HepG2 (cell line): ENCODE measurements around the gene CCDC157. TPM values are rescaled to one million over a fixed set of nuclear protein-coding genes. Genes with fewer than 3 reads are reported as not detected.

Experiments used
- AHDC1 ChIP-seq: sonication (generic); formaldehyde crosslinking; IDR thresholded peaks from 2 replicates; pipeline ENCODE4 v1.5.1; 2020; ENCODE audit warnings: mild to moderate bottlenecking, missing genetic modification reagents, borderline replicate concordance
- GPN1 ChIP-seq: sonication (generic); formaldehyde crosslinking; IDR thresholded peaks from 2 replicates; pipeline ENCODE4 v1.5.1; 2020; ENCODE audit warnings: missing genetic modification reagents, borderline replicate concordance
- ISX ChIP-seq: sonication (generic); formaldehyde crosslinking; conservative IDR thresholded peaks from 2 replicates; pipeline ENCODE4 v1.5.0; 2020; ENCODE audit warnings: missing genetic modification reagents
- KLF12 ChIP-seq: sonication (generic); formaldehyde crosslinking; IDR thresholded peaks from 2 replicates; pipeline ENCODE4 v1.4.0; 2020; ENCODE audit warnings: missing genetic modification reagents, borderline replicate concordance
- MED1 ChIP-seq: sonication (generic); formaldehyde crosslinking; IDR thresholded peaks from 2 replicates; pipeline ENCODE4 v1.4.0; 2020; ENCODE audit warnings: missing genetic modification reagents
- NCOA1 ChIP-seq: sonication (generic); formaldehyde crosslinking; IDR thresholded peaks from 2 replicates; pipeline ENCODE4 v1.9.0; 2021; ENCODE audit warnings: missing genetic modification reagents
- POLR2A ChIP-seq, 2 experiments: IDR thresholded peaks; 2 replicates each; pipeline ENCODE4 v1.6.1; 2011; ENCODE audit warnings: low read depth in 2 of 2, low read length in 2 of 2, mild to moderate bottlenecking in 1 of 2, moderate library complexity in 1 of 2; ENCODE audit not compliant: insufficient read depth in 1 of 2
- RBM39 ChIP-seq: fragments of 200-400 bp; formaldehyde crosslinking; IDR thresholded peaks from one replicate; pipeline ENCODE4 v1.6.1; 2018; ENCODE audit warnings: antibody characterized with exemption, mild to moderate bottlenecking, low read depth, low read length; ENCODE audit not compliant: poor library complexity, severe bottlenecking
- RELA ChIP-seq: sonication (generic); formaldehyde crosslinking; IDR thresholded peaks from 2 replicates; pipeline ENCODE4 v1.4.0; 2020; ENCODE audit warnings: missing genetic modification reagents
- REXO4 ChIP-seq: sonication (generic); formaldehyde crosslinking; IDR thresholded peaks from 2 replicates; pipeline ENCODE4 v1.8.0; 2022; ENCODE audit warnings: missing genetic modification reagents, mild to moderate bottlenecking, borderline replicate concordance
- SIN3A ChIP-seq: IDR thresholded peaks from 2 replicates; pipeline ENCODE4 v1.6.1; 2011; ENCODE audit warnings: low read depth, mild to moderate bottlenecking, control low read depth, low read length, borderline replicate concordance
- SSRP1 ChIP-seq: IDR thresholded peaks from 2 replicates; pipeline ENCODE4 v1.6.1; 2016; ENCODE audit warnings: control low read depth
- TOE1 ChIP-seq: sonication (generic); formaldehyde crosslinking; IDR thresholded peaks from 2 replicates; pipeline ENCODE4 v1.4.0; 2020; ENCODE audit warnings: mild to moderate bottlenecking, missing genetic modification reagents
- ZFX ChIP-seq: sonication (generic); formaldehyde crosslinking; IDR thresholded peaks from 2 replicates; pipeline ENCODE4 v1.4.0; 2020; ENCODE audit warnings: mild to moderate bottlenecking, low read depth, missing genetic modification reagents, moderate library complexity
- ZNF224 ChIP-seq: sonication (generic); formaldehyde crosslinking; IDR thresholded peaks from 2 replicates; pipeline ENCODE4 v1.5.0; 2020; ENCODE audit warnings: mild to moderate bottlenecking, missing genetic modification reagents
- ZNF331 ChIP-seq: sonication (generic); formaldehyde crosslinking; IDR thresholded peaks from 2 replicates; pipeline ENCODE4 v1.4.0; 2020; ENCODE audit warnings: missing genetic modification reagents
- ZNF501 ChIP-seq: sonication (generic); formaldehyde crosslinking; IDR thresholded peaks from 2 replicates; pipeline ENCODE4 v1.5.1; 2020; ENCODE audit warnings: mild to moderate bottlenecking, moderate library complexity, missing genetic modification reagents
- ZNF615 ChIP-seq: sonication (generic); formaldehyde crosslinking; IDR thresholded peaks from 2 replicates; pipeline ENCODE4 v1.5.0; 2020; ENCODE audit warnings: mild to moderate bottlenecking, missing genetic modification reagents, borderline replicate concordance
- ZNF878 ChIP-seq: sonication (generic); formaldehyde crosslinking; IDR thresholded peaks from 2 replicates; pipeline ENCODE4 v1.8.1; 2023; ENCODE audit warnings: mild to moderate bottlenecking, missing genetic modification reagents, moderate library complexity
- polyA plus RNA-seq, 8 experiments: library from polyadenylated mRNA; depleted of rRNA in 3 of 8; stranded (reverse) in 7 of 8; unstranded in 1 of 8; fragments of >200 nt; fragmentation: Illumina TruSeq in 4 of 8; extraction: Trizol in 4 of 8; gene quantifications; 2 replicates each; pipeline versions ENCODE4 v1.2.1 to v1.2.3, GENCODE V29; 2011 to 2016; ENCODE audit warnings: low read depth in 4 of 8, missing spikeins in 1 of 8, mixed read lengths in 1 of 8; ENCODE audit not compliant: insufficient read depth in 1 of 8
- total RNA-seq, 5 experiments: library from RNA; depleted of rRNA; stranded (reverse); fragments of >200 nt; fragmentation: Illumina TruSeq; extraction: Trizol; gene quantifications; 2 replicates each; pipeline ENCODE4 v1.2.3, GENCODE V29; 2016; ENCODE audit warnings: low read depth in 1 of 5
- TF ChIP-seq, protein P1 (sequence below): sonication (generic); formaldehyde crosslinking; IDR thresholded peaks from 2 replicates; pipeline ENCODE4 v1.4.0; 2020; ENCODE audit warnings: missing genetic modification reagents, low read depth, mild to moderate bottlenecking, borderline replicate concordance
- TF ChIP-seq, protein P2 (sequence below): IDR thresholded peaks from 2 replicates; pipeline ENCODE4 v1.6.1; 2016; ENCODE audit warnings: low read depth, borderline replicate concordance
- TF ChIP-seq, protein P3 (sequence below): sonication (generic); formaldehyde crosslinking; IDR thresholded peaks from 2 replicates; pipeline ENCODE4 v1.8.1; 2023; ENCODE audit warnings: mild to moderate bottlenecking, missing genetic modification reagents

The CCDC157 gene
- total and polyA plus RNA-seq, 2 of the 13 experiments (the other 11 are each of a cell fraction or from before 2014, with no cell fraction given), result 1.4 to 1.6 TPM

- no peak for TF ChIP-seq ZNF615 (CRISPR knock-in tag)
- TF ChIP-seq ISX (CRISPR knock-in tag), result no peak
- no peak for TF ChIP-seq ZNF224 (CRISPR knock-in tag)
- TF ChIP-seq ZNF331 (CRISPR knock-in tag), result peak; percentile 93; the same call in 1 of the 2 replicates
- TF ChIP-seq RBM39, result no peak
- no peak for TF ChIP-seq REXO4 (CRISPR knock-in tag)
- TF ChIP-seq ZFX (CRISPR knock-in tag), result peak; percentile 93
- no peak for TF ChIP-seq SIN3A
- TF ChIP-seq, protein P1, sequence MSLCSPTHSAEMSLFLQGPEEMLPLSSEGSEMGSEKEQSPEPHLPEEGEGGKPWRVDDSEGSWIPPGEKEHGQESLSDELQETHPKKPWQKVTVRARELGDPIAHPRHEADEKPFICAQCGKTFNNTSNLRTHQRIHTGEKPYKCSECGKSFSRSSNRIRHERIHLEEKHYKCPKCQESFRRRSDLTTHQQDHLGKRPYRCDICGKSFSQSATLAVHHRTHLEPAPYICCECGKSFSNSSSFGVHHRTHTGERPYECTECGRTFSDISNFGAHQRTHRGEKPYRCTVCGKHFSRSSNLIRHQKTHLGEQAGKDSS (CRISPR knock-in tag), result no peak; the same call in 1 of the 2 replicates
- TF ChIP-seq ZNF878 (CRISPR knock-in tag), result 0 out of 2 replicates have a peak, but pooled peaks have one; percentile 12
- peak; percentile 95; the same call in 1 of the 2 replicates for TF ChIP-seq KLF12
- peak; percentile 52 to 80 for TF ChIP-seq POLR2A (IDR thresholded peaks at IDR 0.05; ENCODE audit: insufficient read depth in 1 of 2, low read depth in 2 of 2, low read length in 2 of 2)
- TF ChIP-seq NCOA1 (CRISPR knock-in tag), result no peak; the same call in 1 of the 2 replicates
- peak; percentile 82; the same call in 1 of the 2 replicates for TF ChIP-seq TOE1 (CRISPR knock-in tag)
- no peak for TF ChIP-seq RELA (CRISPR knock-in tag)
- TF ChIP-seq, protein P2, sequence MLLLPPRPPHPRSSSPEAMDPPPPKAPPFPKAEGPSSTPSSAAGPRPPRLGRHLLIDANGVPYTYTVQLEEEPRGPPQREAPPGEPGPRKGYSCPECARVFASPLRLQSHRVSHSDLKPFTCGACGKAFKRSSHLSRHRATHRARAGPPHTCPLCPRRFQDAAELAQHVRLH (CRISPR knock-in tag), result peak; percentile 59; the same call in 1 of the 2 replicates
- TF ChIP-seq, protein P3, sequence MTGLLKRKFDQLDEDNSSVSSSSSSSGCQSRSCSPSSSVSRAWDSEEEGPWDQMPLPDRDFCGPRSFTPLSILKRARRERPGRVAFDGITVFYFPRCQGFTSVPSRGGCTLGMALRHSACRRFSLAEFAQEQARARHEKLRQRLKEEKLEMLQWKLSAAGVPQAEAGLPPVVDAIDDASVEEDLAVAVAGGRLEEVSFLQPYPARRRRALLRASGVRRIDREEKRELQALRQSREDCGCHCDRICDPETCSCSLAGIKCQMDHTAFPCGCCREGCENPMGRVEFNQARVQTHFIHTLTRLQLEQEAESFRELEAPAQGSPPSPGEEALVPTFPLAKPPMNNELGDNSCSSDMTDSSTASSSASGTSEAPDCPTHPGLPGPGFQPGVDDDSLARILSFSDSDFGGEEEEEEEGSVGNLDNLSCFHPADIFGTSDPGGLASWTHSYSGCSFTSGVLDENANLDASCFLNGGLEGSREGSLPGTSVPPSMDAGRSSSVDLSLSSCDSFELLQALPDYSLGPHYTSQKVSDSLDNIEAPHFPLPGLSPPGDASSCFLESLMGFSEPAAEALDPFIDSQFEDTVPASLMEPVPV (CRISPR knock-in tag), result no peak; the same call in none of the 2 replicates
- 0 out of 2 replicates have a peak, but pooled peaks have one; percentile 50 for TF ChIP-seq AHDC1 (CRISPR knock-in tag)
- TF ChIP-seq SSRP1, result no peak
- TF ChIP-seq ZNF501 (CRISPR knock-in tag), result peak; percentile 70
- peak; percentile 85 for TF ChIP-seq MED1
- no peak for TF ChIP-seq GPN1 (CRISPR knock-in tag)
Measured at GRCh38 chr22:30423959-30424533, 67.2 kb downstream of the CCDC157 start (continued).
